IPS-15b (cell line): ENCODE results near the gene PFKFB4.

ENCODE experiments used
- H3K27me3 ChIP-seq: one replicate; pipeline ENCODE4 v1.6.1; 2013; ENCODE audit warnings: low read length; ENCODE audit not compliant: control insufficient read depth, insufficient read depth
- H3K36me3 ChIP-seq: one replicate; pipeline ENCODE4 v1.6.1; 2013; ENCODE audit warnings: low read length; ENCODE audit not compliant: control insufficient read depth, insufficient read depth
- H3K4me1 ChIP-seq: one replicate; pipeline ENCODE4 v1.6.1; 2013; ENCODE audit warnings: mild to moderate bottlenecking, low read length; ENCODE audit not compliant: control insufficient read depth, insufficient read depth
- H3K4me3 ChIP-seq: one replicate; pipeline ENCODE4 v1.5.1; 2013; ENCODE audit warnings: low read depth, low read length
- H3K9ac ChIP-seq: one replicate; pipeline ENCODE4 v1.6.1; 2013; ENCODE audit warnings: low read depth, mild to moderate bottlenecking, low read length
- H3K9me3 ChIP-seq: one replicate; pipeline ENCODE4 v1.6.1; 2013; ENCODE audit warnings: mild to moderate bottlenecking, low read length; ENCODE audit not compliant: control insufficient read depth, insufficient read depth

Gene PFKFB4

DNA sequence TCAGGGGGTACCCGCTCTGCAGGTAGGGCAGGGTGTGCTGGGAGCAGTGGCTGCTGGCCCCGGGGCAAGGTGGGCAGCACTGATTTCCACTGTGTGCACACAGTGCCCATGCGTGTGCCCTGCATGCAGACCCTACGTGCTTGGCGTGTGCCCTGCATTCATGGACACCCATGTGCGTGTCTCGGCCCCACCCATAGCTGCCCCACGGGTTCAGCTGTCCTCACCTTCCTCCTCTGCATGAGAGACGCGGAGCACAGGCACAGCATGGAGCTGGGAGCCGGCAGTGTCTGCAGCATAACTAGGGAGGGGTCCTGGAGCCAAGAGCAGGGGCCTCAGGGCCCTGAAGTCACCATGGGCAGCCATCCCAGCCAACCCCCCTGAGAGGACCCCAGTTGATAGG is 8.6 kb upstream of the PFKFB4 start:
- no peaks in the 10 kb centered on the region for H3K27me3 ChIP-seq
- peaks cover 39% of the 10 kb centered on the region for H3K36me3 ChIP-seq
- no peak overlapping the region for H3K9ac ChIP-seq
- H3K4me1 ChIP-seq = peaks cover 4% of the 10 kb centered on the region
- no peak overlapping the region for H3K4me3 ChIP-seq
- no peaks in the 10 kb centered on the region for H3K9me3 ChIP-seq

GRCh38 chr3:48564667-48565066 is 8.1 kb upstream of the PFKFB4 start:
- Histone ChIP-seq H3K27me3 (no peaks in the 10 kb centered on the region), H3K9ac (no peak overlapping the region), H3K4me3 (no peak overlapping the region), H3K9me3 (no peaks in the 10 kb centered on the region), H3K4me1 (peaks cover 5% of the 10 kb centered on the region), H3K36me3 (peaks cover 35% of the 10 kb centered on the region)

- H3K36me3 ChIP-seq = peaks cover 30% of the 10 kb centered on the region
- H3K4me1 ChIP-seq = peaks cover 5% of the 10 kb centered on the region
- no peak overlapping the region for H3K4me3 ChIP-seq
- H3K27me3 ChIP-seq = no peaks in the 10 kb centered on the region
- H3K9me3 ChIP-seq = no peaks in the 10 kb centered on the region
- no peak overlapping the region for H3K9ac ChIP-seq
Measured at GRCh38 chr3:48564022-48564421, 7.4 kb upstream of the PFKFB4 start.

DNA sequence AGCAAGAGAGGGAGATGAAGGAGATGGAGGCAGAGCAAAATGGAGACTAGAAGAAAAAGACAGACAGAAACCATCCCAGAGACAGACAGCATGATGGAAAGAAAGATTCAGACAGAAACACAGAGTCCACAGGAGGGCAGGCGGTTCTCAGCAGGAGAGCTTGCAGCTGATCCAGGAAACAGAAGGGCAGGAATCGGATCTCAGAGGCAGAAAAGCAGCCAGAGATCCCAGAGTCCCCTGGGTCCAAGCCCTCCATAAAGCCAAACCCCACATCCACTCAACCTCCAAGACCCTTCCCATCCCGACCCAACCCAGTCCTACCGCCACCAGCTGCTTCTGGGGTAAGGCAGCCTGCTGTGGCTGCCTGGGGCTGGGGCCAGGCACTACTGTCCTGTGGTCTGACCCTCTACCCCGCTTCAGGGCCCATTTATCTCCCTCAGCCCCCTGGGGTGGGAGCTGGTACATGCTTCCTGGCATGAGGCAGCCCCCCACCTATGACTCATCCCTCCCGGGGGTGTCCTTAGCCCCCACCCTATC is 6.8 kb upstream of the PFKFB4 start, which contains the start of gene UCN2:
TSS of gene UCN2 (minus strand) at position 400 of the 537 bp plus-strand sequence. CDS start 657 bp downstream, outside the sequence.
- H3K9ac ChIP-seq = peak within 1 kb of the TSS; percentile 9
- H3K4me1 ChIP-seq = peaks cover 5% of the 10 kb centered on the region
- H3K4me3 ChIP-seq = no peak within 1 kb of the TSS
- no peaks in the 10 kb centered on the region for H3K9me3 ChIP-seq
- H3K27me3 ChIP-seq = no peaks in the 10 kb centered on the region
- H3K36me3 ChIP-seq = peaks cover 25% of the 10 kb centered on the region

DNA sequence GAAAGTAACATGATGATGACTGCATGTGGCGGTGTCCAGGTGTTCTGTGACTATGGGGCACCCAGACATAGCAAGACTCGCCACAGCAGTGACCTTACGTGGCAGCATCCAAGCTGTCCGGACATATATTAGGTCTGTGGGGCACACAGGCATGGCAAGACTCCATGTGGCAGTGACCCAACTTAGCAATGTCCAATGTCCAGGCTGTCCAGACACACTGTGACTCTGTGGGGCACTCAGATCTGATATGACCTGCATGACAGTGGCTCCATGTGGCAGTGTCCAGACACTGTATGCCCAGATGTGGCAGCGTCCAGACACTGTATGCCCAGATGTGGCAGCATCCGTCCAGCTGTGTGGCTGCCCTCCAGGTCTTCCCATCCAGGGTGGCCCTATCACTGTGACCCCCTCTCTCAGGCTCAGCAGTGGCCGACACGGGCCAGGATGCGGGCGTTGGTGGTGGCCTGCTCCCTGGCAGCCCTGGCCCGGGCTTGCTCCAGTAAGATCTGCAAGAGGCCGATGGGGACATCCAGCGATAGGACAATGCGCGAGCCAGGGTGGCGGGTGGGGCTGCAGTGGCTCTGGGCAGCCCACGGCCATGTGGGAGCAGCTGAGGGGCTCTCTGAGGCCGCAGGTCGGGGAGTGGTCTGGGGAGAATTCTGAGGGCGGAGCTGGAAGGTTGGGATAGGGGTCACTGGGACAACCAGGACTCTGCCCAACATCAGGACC is 5.9 kb upstream of the PFKFB4 start:
- Histone ChIP-seq H3K36me3 (peaks cover 18% of the 10 kb centered on the region), H3K27me3 (no peaks in the 10 kb centered on the region), H3K4me3 (no peak overlapping the region), H3K4me1 (peaks cover 5% of the 10 kb centered on the region), H3K9me3 (no peaks in the 10 kb centered on the region), H3K9ac (no peak overlapping the region)

- Histone ChIP-seq H3K9me3 (no peaks in the 10 kb centered on the region), H3K9ac (peak overlapping the region; percentile 66), H3K36me3 (peaks cover 8% of the 10 kb centered on the region), H3K4me1 (peaks cover 5% of the 10 kb centered on the region), H3K4me3 (peak overlapping the region; percentile 27), H3K27me3 (no peaks in the 10 kb centered on the region)
Measured at GRCh38 chr3:48561045-48561736, 4.6 kb upstream of the PFKFB4 start.

GRCh38 chr3:48560648-48561018 is 4.0 kb upstream of the PFKFB4 start:
- no peaks in the 10 kb centered on the region for H3K27me3 ChIP-seq
- no peaks in the 10 kb centered on the region for H3K9me3 ChIP-seq
- H3K9ac ChIP-seq = no peak overlapping the region
- H3K4me3 ChIP-seq = peak overlapping the region; percentile 27
- H3K4me1 ChIP-seq = peaks cover 7% of the 10 kb centered on the region
- H3K36me3 ChIP-seq = peaks cover 8% of the 10 kb centered on the region

DNA sequence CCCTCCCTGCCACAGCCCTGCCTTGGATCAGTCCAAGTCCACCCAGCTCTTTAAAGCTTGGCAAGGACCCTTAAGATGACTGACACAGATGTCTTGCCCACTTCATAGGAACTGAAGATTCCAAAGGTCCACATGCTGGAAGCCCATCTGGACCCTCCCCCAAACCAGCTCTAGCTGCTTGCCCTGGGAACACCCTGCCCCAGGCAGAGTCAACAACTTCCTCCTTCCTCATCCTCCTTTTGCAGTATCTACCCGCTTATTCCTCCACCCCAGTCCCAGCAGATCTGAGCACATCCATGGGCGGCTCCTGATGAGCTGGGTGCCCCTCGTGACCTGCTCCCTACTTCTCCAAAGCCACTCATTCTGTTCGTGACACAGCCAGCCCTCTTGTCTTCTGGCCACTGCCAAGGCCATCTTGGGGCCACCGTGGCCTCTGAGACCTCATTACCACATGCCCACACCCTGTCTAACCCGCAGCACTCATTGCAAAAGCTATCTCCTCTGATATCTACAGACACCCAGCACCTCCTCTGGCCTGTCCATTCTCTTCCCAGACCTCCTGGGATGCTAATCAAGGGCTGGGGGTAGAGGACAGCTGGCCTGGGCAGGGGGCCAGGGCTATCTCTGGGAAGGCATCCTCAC is 2.0 kb upstream of the PFKFB4 start:
- H3K27me3 ChIP-seq = no peaks in the 10 kb centered on the region
- peaks cover 7% of the 10 kb centered on the region for H3K4me1 ChIP-seq
- no peaks in the 10 kb centered on the region for H3K9me3 ChIP-seq
- no peak overlapping the region for H3K4me3 ChIP-seq
- H3K36me3 ChIP-seq = peaks cover 2% of the 10 kb centered on the region
- H3K9ac ChIP-seq = no peak overlapping the region

GRCh38 chr3:48555949-48556795 is 431 bp downstream of the PFKFB4 start:
- Histone ChIP-seq H3K4me3 (peak overlapping the region; percentile 90), H3K4me1 (peaks cover 7% of the 10 kb centered on the region), H3K27me3 (no peaks in the 10 kb centered on the region), H3K9me3 (no peaks in the 10 kb centered on the region), H3K36me3 (peaks cover 6% of the 10 kb centered on the region), H3K9ac (peak overlapping the region; percentile 37)

GRCh38 chr3:48555231-48555948 is 1.2 kb downstream of the PFKFB4 start:
- H3K27me3 ChIP-seq = no peaks in the 10 kb centered on the region
- H3K4me3 ChIP-seq = peak overlapping the region; percentile 90
- H3K9me3 ChIP-seq = no peaks in the 10 kb centered on the region
- H3K36me3 ChIP-seq = peaks cover 6% of the 10 kb centered on the region
- peak overlapping the region; percentile 37 for H3K9ac ChIP-seq
- H3K4me1 ChIP-seq = peaks cover 5% of the 10 kb centered on the region
